Endothelial cell (in vitro differentiated cells): Measurements from ENCODE around the gene KCNQ1. TPM values are rescaled to one million over a fixed set of nuclear protein-coding genes. Genes with fewer than 3 reads are reported as not detected.

ENCODE experiments used
- DNase-seq: peaks from one replicate; pipeline ENCODE4 v3.0.0; 2021; ENCODE audit warnings: low spot score
- H3K27ac Mint-ChIP-seq: one replicate; pipeline ENCODE4 v1.8.0; 2021; ENCODE audit warnings: mixed read lengths, inconsistent platforms; ENCODE audit not compliant: unreplicated experiment
- H3K27me3 Mint-ChIP-seq: one replicate; pipeline ENCODE4 v1.8.0; 2021; ENCODE audit warnings: mild to moderate bottlenecking, moderate library complexity, mixed read lengths, inconsistent platforms; ENCODE audit not compliant: unreplicated experiment
- H3K36me3 Mint-ChIP-seq: one replicate; pipeline ENCODE4 v1.8.0; 2021; ENCODE audit warnings: mild to moderate bottlenecking, low read depth, mixed read lengths, inconsistent platforms; ENCODE audit not compliant: unreplicated experiment
- H3K4me1 Mint-ChIP-seq: one replicate; pipeline ENCODE4 v1.8.0; 2021; ENCODE audit warnings: mild to moderate bottlenecking, mixed read lengths, inconsistent platforms; ENCODE audit not compliant: unreplicated experiment
- H3K4me3 Mint-ChIP-seq: one replicate; pipeline ENCODE4 v1.8.0; 2021; ENCODE audit warnings: mild to moderate bottlenecking, mixed read lengths, inconsistent platforms; ENCODE audit not compliant: unreplicated experiment
- H3K9me3 Mint-ChIP-seq: one replicate; pipeline ENCODE4 v1.8.0; 2021; ENCODE audit warnings: mixed read lengths, inconsistent platforms; ENCODE audit not compliant: unreplicated experiment
- CTCF ChIP-seq: fragments of 200-600 bp; sonication (generic); IDR thresholded peaks from one replicate; pipeline ENCODE4 v1.5.0; 2021; ENCODE audit warnings: antibody characterized with exemption; ENCODE audit not compliant: unreplicated experiment
- total RNA-seq: library from RNA; stranded (reverse); fragmentation: NEBNext Ultra II Directional; extraction: Animal tissue kit (Norgen Biotek cat#: 25700); gene quantifications from one replicate; pipeline ENCODE4 v1.2.1, GENCODE V29; 2021; ENCODE audit not compliant: unreplicated experiment

Gene KCNQ1
- total RNA-seq, 1 donor from 2014 or later = 35.3 TPM

GRCh38 chr11:2480874-2481220 is 36.0 kb downstream of the KCNQ1 start:
- H3K36me3 Mint-ChIP-seq = peaks cover 52% of the 10 kb centered on the region
- H3K4me1 Mint-ChIP-seq = no peaks in the 10 kb centered on the region
- no peak for DNase-seq
- H3K9me3 Mint-ChIP-seq = peaks cover 9% of the 10 kb centered on the region
- no peak for TF ChIP-seq CTCF
- H3K27me3 Mint-ChIP-seq = peaks cover 6% of the 10 kb centered on the region
- no peak overlapping the region for H3K27ac Mint-ChIP-seq
- no peak overlapping the region for H3K4me3 Mint-ChIP-seq

- Mint-ChIP-seq H3K27me3 (peaks cover 6% of the 10 kb centered on the region), H3K4me1 (no peaks in the 10 kb centered on the region), H3K9me3 (peaks cover 9% of the 10 kb centered on the region), H3K27ac (no peak overlapping the region), H3K36me3 (peaks cover 53% of the 10 kb centered on the region), H3K4me3 (no peak overlapping the region)
- DNase-seq = no peak
- no peak for TF ChIP-seq CTCF
These were observed 36.4 kb downstream of the KCNQ1 start for GRCh38 chr11:2481253-2481652.

GRCh38 chr11:2482204-2482603 is 37.4 kb downstream of the KCNQ1 start:
- DNase-seq = no peak
- Mint-ChIP-seq H3K27me3 (peaks cover 6% of the 10 kb centered on the region), H3K27ac (no peak overlapping the region), H3K9me3 (peaks cover 9% of the 10 kb centered on the region), H3K4me3 (no peak overlapping the region), H3K36me3 (peaks cover 51% of the 10 kb centered on the region), H3K4me1 (no peaks in the 10 kb centered on the region)
- no peak for TF ChIP-seq CTCF

- Mint-ChIP-seq H3K9me3 (peaks cover 7% of the 10 kb centered on the region), H3K4me3 (no peak overlapping the region), H3K4me1 (no peaks in the 10 kb centered on the region), H3K27me3 (peaks cover 6% of the 10 kb centered on the region), H3K27ac (peak overlapping the region; percentile 5), H3K36me3 (peaks cover 49% of the 10 kb centered on the region)
- no peak for TF ChIP-seq CTCF
- DNase-seq = no peak
These were observed 37.9 kb downstream of the KCNQ1 start for GRCh38 chr11:2482745-2483144.

- no peak overlapping the region for H3K27ac Mint-ChIP-seq
- H3K9me3 Mint-ChIP-seq = peaks cover under 1% of the 10 kb centered on the region
- TF ChIP-seq CTCF = no peak
- peaks cover 6% of the 10 kb centered on the region for H3K27me3 Mint-ChIP-seq
- H3K4me1 Mint-ChIP-seq = no peaks in the 10 kb centered on the region
- no peak overlapping the region for H3K4me3 Mint-ChIP-seq
- H3K36me3 Mint-ChIP-seq = peaks cover 42% of the 10 kb centered on the region
- no peak for DNase-seq
These were observed 38.6 kb downstream of the KCNQ1 start for GRCh38 chr11:2483426-2483825.
